ENCODE measurements around the gene IQCK.

Gene IQCK

DNA sequence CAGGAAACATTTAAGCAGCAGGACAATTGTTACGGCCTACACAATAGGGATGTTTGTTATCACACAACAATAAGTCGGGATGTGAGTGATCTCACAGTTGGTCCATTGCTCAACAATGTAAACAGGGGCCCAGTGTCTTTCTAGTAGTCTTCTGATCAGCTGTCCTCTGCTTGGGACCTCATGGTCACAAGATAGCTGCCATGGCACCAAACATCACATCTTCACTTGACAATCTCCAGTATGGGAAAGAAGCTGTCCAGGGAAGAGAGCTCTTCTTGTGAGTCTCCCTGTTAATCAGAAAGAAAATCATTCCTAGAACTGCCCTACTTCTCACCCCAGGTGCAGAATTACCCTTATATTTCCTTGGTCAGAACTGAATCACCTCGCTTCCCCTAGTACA is 172.8 kb downstream of the IQCK start:
- TF ChIP-seq, protein P1, sequence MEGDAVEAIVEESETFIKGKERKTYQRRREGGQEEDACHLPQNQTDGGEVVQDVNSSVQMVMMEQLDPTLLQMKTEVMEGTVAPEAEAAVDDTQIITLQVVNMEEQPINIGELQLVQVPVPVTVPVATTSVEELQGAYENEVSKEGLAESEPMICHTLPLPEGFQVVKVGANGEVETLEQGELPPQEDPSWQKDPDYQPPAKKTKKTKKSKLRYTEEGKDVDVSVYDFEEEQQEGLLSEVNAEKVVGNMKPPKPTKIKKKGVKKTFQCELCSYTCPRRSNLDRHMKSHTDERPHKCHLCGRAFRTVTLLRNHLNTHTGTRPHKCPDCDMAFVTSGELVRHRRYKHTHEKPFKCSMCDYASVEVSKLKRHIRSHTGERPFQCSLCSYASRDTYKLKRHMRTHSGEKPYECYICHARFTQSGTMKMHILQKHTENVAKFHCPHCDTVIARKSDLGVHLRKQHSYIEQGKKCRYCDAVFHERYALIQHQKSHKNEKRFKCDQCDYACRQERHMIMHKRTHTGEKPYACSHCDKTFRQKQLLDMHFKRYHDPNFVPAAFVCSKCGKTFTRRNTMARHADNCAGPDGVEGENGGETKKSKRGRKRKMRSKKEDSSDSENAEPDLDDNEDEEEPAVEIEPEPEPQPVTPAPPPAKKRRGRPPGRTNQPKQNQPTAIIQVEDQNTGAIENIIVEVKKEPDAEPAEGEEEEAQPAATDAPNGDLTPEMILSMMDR (IDR thresholded peaks at IDR 0.05; ENCODE audit: low read depth, low read length, poor library complexity, severe bottlenecking) = no peak
- no peak for TF ChIP-seq EZH2phosphoT487 (IDR thresholded peaks at IDR 0.05; ENCODE audit: borderline replicate concordance, low read length)
- peaks cover 4% of the 10 kb centered on the region; the same call in 1 of the 2 replicates for H3K27me3 ChIP-seq (ENCODE audit: control insufficient read depth, low read length)
- no peak overlapping the region for H3K27ac ChIP-seq (ENCODE audit: low read depth, low read length)
- H3K79me2 ChIP-seq (ENCODE audit: control insufficient read depth, low read length) = no peaks in the 10 kb centered on the region
- peaks cover 4% of the 10 kb centered on the region for H3K4me1 ChIP-seq (ENCODE audit: control insufficient read depth, low read length)
- no peaks in the 10 kb centered on the region for H3K9me2 ChIP-seq (replicated peaks; ENCODE audit: control insufficient read depth, low read length)
- no peaks in the 10 kb centered on the region for H3K36me3 ChIP-seq (ENCODE audit: control insufficient read depth, low read length)
- H3K4me2 ChIP-seq (ENCODE audit: low read length) = no peak overlapping the region
- no peaks in the 10 kb centered on the region for H3F3A ChIP-seq (ENCODE audit: control insufficient read depth, insufficient read depth)
- H3K9me3 ChIP-seq (ENCODE audit: control insufficient read depth, insufficient read depth, low read length) = no peaks in the 10 kb centered on the region
- no peaks in the 10 kb centered on the region for H4K20me1 ChIP-seq (ENCODE audit: control insufficient read depth, insufficient read depth, low read depth, low read length)
- no peak overlapping the region for H3K4me3 ChIP-seq (ENCODE audit: low read length)

DNA sequence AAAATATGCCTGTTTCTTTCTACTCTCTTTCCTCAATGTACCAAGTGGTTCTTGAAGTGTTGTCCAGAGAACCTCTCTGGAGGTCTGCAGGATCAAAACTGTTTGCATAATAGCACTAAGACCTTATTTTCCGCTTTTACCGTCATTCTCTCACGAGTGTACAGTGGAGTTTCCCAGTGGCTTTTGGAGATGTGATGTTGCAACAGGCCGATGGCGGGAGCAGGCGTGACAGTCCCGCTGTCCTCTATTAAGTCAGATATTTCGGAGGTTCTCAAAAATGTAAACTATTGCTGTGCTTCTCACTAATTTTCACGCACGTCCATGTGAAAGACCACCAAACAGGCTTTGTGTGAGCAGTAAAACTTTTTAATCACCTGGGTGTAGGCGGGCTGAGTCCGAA is 174.8 kb downstream of the IQCK start:
- Histone ChIP-seq H4K20me1 (ENCODE audit: control insufficient read depth, insufficient read depth, low read depth, low read length) (no peaks in the 10 kb centered on the region), H3K79me2 (ENCODE audit: control insufficient read depth, low read length) (no peaks in the 10 kb centered on the region), H3K27ac (ENCODE audit: low read depth, low read length) (no peak overlapping the region), H3K27me3 (ENCODE audit: control insufficient read depth, low read length) (peaks cover 4% of the 10 kb centered on the region; the same call in 1 of the 2 replicates), H3K9me3 (ENCODE audit: control insufficient read depth, insufficient read depth, low read length) (no peaks in the 10 kb centered on the region), H3K9me2 (replicated peaks; ENCODE audit: control insufficient read depth, low read length) (no peaks in the 10 kb centered on the region), H3K36me3 (ENCODE audit: control insufficient read depth, low read length) (no peaks in the 10 kb centered on the region), H3F3A (ENCODE audit: control insufficient read depth, insufficient read depth) (no peaks in the 10 kb centered on the region), H3K4me2 (ENCODE audit: low read length) (no peak overlapping the region), H3K4me1 (ENCODE audit: control insufficient read depth, low read length) (no peaks in the 10 kb centered on the region), H3K4me3 (ENCODE audit: low read length) (no peak overlapping the region)
- TF ChIP-seq, protein P1 (IDR thresholded peaks at IDR 0.05; ENCODE audit: low read depth, low read length, poor library complexity, severe bottlenecking) = no peak
- no peak for TF ChIP-seq EZH2phosphoT487 (IDR thresholded peaks at IDR 0.05; ENCODE audit: borderline replicate concordance, low read length)

- TF ChIP-seq, protein P1 (IDR thresholded peaks at IDR 0.05; ENCODE audit: low read depth, low read length, poor library complexity, severe bottlenecking) = no peak
- TF ChIP-seq EZH2phosphoT487 (IDR thresholded peaks at IDR 0.05; ENCODE audit: borderline replicate concordance, low read length) = no peak
- Histone ChIP-seq H3K27me3 (ENCODE audit: control insufficient read depth, low read length) (peaks cover 4% of the 10 kb centered on the region; the same call in 1 of the 2 replicates), H3K4me3 (ENCODE audit: low read length) (no peak overlapping the region), H3K36me3 (ENCODE audit: control insufficient read depth, low read length) (no peaks in the 10 kb centered on the region), H3F3A (ENCODE audit: control insufficient read depth, insufficient read depth) (no peaks in the 10 kb centered on the region), H3K79me2 (ENCODE audit: control insufficient read depth, low read length) (no peaks in the 10 kb centered on the region), H3K4me2 (ENCODE audit: low read length) (no peak overlapping the region), H3K4me1 (ENCODE audit: control insufficient read depth, low read length) (no peaks in the 10 kb centered on the region), H3K27ac (ENCODE audit: low read depth, low read length) (no peak overlapping the region), H3K9me2 (replicated peaks; ENCODE audit: control insufficient read depth, low read length) (no peaks in the 10 kb centered on the region), H3K9me3 (ENCODE audit: control insufficient read depth, insufficient read depth, low read length) (no peaks in the 10 kb centered on the region), H4K20me1 (ENCODE audit: control insufficient read depth, insufficient read depth, low read depth, low read length) (no peaks in the 10 kb centered on the region)
These were observed 176.5 kb downstream of the IQCK start for GRCh38 chr16:19894586-19894985.

Measured in DOHH2 (cell line).